SK-N-SH treated with all-trans-retinoic acid at 6 μM for 48 hours (cell line): Measurements from ENCODE around the gene KRT40.

ENCODE experiments used
- ATAC-seq: fragments of 200-7000 bp; cut with Tn5 transposase; 3 replicates; pipeline ENCODE4 v1.9.1; 2020; ENCODE audit warnings: mild to moderate bottlenecking, moderate library complexity
- ARNTL ChIP-seq: fragments of 450-650 bp; formaldehyde crosslinking; IDR thresholded peaks from 2 replicates; pipeline ENCODE4 v1.5.0; 2020; ENCODE audit warnings: low read depth, mild to moderate bottlenecking, moderate library complexity, borderline replicate concordance
- BACH2 ChIP-seq: fragments of 250-450 bp; sonication (Bioruptor Pico); IDR thresholded peaks from 2 replicates; pipeline ENCODE4 v1.9.0; 2021; ENCODE audit warnings: mild to moderate bottlenecking, borderline replicate concordance
- ESRRG ChIP-seq: fragments of 250-450 bp; sonication (Bioruptor Pico); IDR thresholded peaks from 2 replicates; pipeline ENCODE4 v1.6.1; 2021; ENCODE audit warnings: mild to moderate bottlenecking
- GLIS3 ChIP-seq: fragments of 250-450 bp; sonication (Bioruptor Pico); IDR thresholded peaks from 2 replicates; pipeline ENCODE4 v1.5.0; 2020; ENCODE audit warnings: mild to moderate bottlenecking, moderate library complexity
- ISL1 ChIP-seq: fragments of 250-450 bp; sonication (Bioruptor Pico); IDR thresholded peaks from 2 replicates; pipeline ENCODE4 v2.1.2; 2022; ENCODE audit warnings: mild to moderate bottlenecking, moderate library complexity
- OSR1 ChIP-seq: fragments of 250-450 bp; sonication (Bioruptor Pico); IDR thresholded peaks from 2 replicates; pipeline ENCODE4 v1.8.0; 2022; ENCODE audit warnings: moderate library complexity, mild to moderate bottlenecking, inconsistent platforms
- PPARA ChIP-seq: fragments of 250-450 bp; sonication (Bioruptor Pico); IDR thresholded peaks from 2 replicates; pipeline ENCODE4 v1.5.0; 2020; ENCODE audit warnings: mild to moderate bottlenecking, borderline replicate concordance
- RARB ChIP-seq: fragments of 250-450 bp; sonication (Bioruptor Pico); IDR thresholded peaks from 2 replicates; pipeline ENCODE4 v1.8.0; 2021; ENCODE audit warnings: mild to moderate bottlenecking, moderate library complexity
- SNAI2 ChIP-seq: fragments of 250-450 bp; sonication (Bioruptor Pico); IDR thresholded peaks from 2 replicates; pipeline ENCODE4 v1.5.0; 2020; ENCODE audit warnings: mild to moderate bottlenecking, moderate library complexity
- TCF4 ChIP-seq: fragments of 250-450 bp; sonication (Bioruptor Pico); IDR thresholded peaks from 2 replicates; pipeline ENCODE4 v1.8.0; 2021; ENCODE audit warnings: mild to moderate bottlenecking, moderate library complexity, borderline replicate concordance
- TOX ChIP-seq: fragments of 250-450 bp; sonication (Bioruptor Pico); IDR thresholded peaks from 2 replicates; pipeline ENCODE4 v1.8.0; 2021; ENCODE audit warnings: mild to moderate bottlenecking, moderate library complexity, borderline replicate concordance
- ZC3H10 ChIP-seq: fragments of 250-450 bp; sonication (Bioruptor Pico); IDR thresholded peaks from 2 replicates; pipeline ENCODE4 v1.5.1; 2021; ENCODE audit warnings: mild to moderate bottlenecking, moderate library complexity
- ZFP3 ChIP-seq: fragments of 250-450 bp; sonication (Bioruptor Pico); IDR thresholded peaks from 2 replicates; pipeline ENCODE4 v1.5.0; 2020; ENCODE audit warnings: mild to moderate bottlenecking, moderate library complexity
- ZFP30 ChIP-seq: fragments of 450-650 bp; formaldehyde crosslinking; IDR thresholded peaks from 2 replicates; pipeline ENCODE4 v1.5.0; 2022; ENCODE audit warnings: mild to moderate bottlenecking, moderate library complexity
- ZNF565 ChIP-seq: fragments of 450-650 bp; formaldehyde crosslinking; conservative IDR thresholded peaks from 2 replicates; pipeline ENCODE4 v1.5.0; 2020; ENCODE audit warnings: low read depth, mild to moderate bottlenecking, moderate library complexity
- ZNF70 ChIP-seq: fragments of 450-650 bp; formaldehyde crosslinking; IDR thresholded peaks from 2 replicates; pipeline ENCODE4 v1.5.0; 2020; ENCODE audit warnings: mild to moderate bottlenecking, moderate library complexity
- ZNF8 ChIP-seq: fragments of 450-650 bp; formaldehyde crosslinking; IDR thresholded peaks from 2 replicates; pipeline ENCODE4 v1.5.0; 2020; ENCODE audit warnings: mild to moderate bottlenecking, moderate library complexity
- TF ChIP-seq, protein P1 (sequence below): fragments of 250-450 bp; sonication (Bioruptor Pico); IDR thresholded peaks from 2 replicates; pipeline ENCODE4 v1.8.0; 2020; ENCODE audit warnings: mild to moderate bottlenecking, moderate library complexity, borderline replicate concordance
- TF ChIP-seq, protein P2 (sequence below): fragments of 250-450 bp; sonication (Bioruptor Pico); IDR thresholded peaks from 2 replicates; pipeline ENCODE4 v1.5.0; 2020; ENCODE audit warnings: mild to moderate bottlenecking, moderate library complexity
- TF ChIP-seq, protein P3 (sequence below): fragments of 250-450 bp; sonication (Bioruptor Pico); IDR thresholded peaks from 2 replicates; pipeline ENCODE4 v1.8.0; 2021; ENCODE audit warnings: low read depth, mild to moderate bottlenecking, moderate library complexity, borderline replicate concordance
- TF ChIP-seq, protein P4 (sequence below): fragments of 250-450 bp; sonication (Bioruptor Pico); IDR thresholded peaks from 2 replicates; pipeline ENCODE4 v1.5.1; 2021; ENCODE audit warnings: mild to moderate bottlenecking, moderate library complexity

Gene KRT40

DNA sequence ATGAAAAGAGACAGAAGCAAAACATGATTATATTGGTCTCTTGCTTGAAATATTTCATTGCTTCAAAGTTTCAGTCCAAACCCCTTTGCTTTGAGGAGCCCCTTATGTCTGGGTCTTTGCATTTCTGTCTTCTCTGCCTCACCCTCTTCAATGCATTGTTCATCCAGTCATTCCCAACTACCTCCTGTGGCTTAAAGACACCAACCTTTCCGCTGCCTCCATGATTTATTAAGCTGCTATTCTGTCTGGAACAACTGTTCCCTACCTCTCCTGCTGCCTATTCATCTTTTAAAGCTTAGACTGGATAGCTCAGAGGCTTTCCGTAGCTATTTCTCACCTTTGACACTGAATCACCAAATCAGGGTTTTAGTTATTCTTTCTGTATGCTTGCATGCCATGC is 13.2 kb upstream of the KRT40 start:
- no peak for ATAC-seq
- no peak for TF ChIP-seq ZNF70

DNA sequence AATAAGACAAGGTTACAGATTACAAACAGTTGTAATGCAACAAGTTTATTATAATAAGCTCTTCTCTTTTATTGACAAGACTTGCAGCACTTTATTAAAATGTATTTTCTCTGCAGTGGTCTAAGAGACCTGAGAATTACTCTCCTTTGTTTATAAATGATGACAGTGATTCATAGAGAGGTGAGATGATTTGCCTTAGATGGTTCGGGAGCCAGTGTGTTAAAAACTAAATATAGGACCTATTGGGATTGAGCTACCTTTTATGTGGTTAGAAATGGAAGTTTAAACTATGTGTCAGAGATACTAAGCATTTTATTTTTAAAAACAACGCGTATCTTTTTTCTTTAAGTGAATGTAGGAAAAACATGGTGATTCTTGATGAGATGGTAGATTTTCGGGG is 12.7 kb upstream of the KRT40 start:
- TF ChIP-seq ESRRG (CRISPR knock-in tag): no peak
- no peak for TF ChIP-seq ZNF565 (CRISPR knock-in tag)
- no peak for ATAC-seq

DNA sequence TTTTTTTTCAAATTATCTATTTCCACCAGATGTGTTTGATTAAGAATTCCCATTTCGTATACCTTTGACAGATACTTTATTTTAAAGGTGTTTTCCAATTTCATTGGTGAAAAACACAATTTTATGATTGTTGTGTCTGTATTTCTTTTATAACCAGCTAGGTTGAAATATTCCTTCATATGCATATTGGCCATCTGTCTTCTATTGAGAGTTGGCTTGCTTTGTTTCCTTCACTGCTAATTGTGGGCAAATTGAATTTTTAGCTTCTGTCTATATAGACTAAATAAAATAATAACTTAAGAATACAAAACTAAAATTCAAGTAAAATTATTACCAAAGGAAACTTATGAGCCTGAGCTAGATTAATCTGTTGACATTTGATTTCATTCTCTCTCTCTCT is 11.0 kb upstream of the KRT40 start:
- ATAC-seq: no peak
- TF ChIP-seq ZNF8 (CRISPR knock-in tag): no peak
- no peak for TF ChIP-seq ZNF70
- TF ChIP-seq, protein P1, sequence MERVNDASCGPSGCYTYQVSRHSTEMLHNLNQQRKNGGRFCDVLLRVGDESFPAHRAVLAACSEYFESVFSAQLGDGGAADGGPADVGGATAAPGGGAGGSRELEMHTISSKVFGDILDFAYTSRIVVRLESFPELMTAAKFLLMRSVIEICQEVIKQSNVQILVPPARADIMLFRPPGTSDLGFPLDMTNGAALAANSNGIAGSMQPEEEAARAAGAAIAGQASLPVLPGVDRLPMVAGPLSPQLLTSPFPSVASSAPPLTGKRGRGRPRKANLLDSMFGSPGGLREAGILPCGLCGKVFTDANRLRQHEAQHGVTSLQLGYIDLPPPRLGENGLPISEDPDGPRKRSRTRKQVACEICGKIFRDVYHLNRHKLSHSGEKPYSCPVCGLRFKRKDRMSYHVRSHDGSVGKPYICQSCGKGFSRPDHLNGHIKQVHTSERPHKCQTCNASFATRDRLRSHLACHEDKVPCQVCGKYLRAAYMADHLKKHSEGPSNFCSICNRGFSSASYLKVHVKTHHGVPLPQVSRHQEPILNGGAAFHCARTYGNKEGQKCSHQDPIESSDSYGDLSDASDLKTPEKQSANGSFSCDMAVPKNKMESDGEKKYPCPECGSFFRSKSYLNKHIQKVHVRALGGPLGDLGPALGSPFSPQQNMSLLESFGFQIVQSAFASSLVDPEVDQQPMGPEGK (CRISPR knock-in tag): no peak
- no peak for TF ChIP-seq ZC3H10 (CRISPR knock-in tag)
- TF ChIP-seq, protein P2, sequence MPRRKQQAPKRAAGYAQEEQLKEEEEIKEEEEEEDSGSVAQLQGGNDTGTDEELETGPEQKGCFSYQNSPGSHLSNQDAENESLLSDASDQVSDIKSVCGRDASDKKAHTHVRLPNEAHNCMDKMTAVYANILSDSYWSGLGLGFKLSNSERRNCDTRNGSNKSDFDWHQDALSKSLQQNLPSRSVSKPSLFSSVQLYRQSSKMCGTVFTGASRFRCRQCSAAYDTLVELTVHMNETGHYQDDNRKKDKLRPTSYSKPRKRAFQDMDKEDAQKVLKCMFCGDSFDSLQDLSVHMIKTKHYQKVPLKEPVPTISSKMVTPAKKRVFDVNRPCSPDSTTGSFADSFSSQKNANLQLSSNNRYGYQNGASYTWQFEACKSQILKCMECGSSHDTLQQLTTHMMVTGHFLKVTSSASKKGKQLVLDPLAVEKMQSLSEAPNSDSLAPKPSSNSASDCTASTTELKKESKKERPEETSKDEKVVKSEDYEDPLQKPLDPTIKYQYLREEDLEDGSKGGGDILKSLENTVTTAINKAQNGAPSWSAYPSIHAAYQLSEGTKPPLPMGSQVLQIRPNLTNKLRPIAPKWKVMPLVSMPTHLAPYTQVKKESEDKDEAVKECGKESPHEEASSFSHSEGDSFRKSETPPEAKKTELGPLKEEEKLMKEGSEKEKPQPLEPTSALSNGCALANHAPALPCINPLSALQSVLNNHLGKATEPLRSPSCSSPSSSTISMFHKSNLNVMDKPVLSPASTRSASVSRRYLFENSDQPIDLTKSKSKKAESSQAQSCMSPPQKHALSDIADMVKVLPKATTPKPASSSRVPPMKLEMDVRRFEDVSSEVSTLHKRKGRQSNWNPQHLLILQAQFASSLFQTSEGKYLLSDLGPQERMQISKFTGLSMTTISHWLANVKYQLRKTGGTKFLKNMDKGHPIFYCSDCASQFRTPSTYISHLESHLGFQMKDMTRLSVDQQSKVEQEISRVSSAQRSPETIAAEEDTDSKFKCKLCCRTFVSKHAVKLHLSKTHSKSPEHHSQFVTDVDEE (CRISPR knock-in tag): no peak
- no peak for TF ChIP-seq GLIS3 (CRISPR knock-in tag)
- TF ChIP-seq, protein P3, sequence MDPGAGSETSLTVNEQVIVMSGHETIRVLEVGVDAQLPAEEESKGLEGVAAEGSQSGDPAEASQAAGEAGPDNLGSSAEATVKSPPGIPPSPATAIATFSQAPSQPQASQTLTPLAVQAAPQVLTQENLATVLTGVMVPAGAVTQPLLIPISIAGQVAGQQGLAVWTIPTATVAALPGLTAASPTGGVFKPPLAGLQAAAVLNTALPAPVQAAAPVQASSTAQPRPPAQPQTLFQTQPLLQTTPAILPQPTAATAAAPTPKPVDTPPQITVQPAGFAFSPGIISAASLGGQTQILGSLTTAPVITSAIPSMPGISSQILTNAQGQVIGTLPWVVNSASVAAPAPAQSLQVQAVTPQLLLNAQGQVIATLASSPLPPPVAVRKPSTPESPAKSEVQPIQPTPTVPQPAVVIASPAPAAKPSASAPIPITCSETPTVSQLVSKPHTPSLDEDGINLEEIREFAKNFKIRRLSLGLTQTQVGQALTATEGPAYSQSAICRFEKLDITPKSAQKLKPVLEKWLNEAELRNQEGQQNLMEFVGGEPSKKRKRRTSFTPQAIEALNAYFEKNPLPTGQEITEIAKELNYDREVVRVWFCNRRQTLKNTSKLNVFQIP: no peak
- TF ChIP-seq BACH2 (CRISPR knock-in tag): no peak
- no peak for TF ChIP-seq ZFP30 (CRISPR knock-in tag)

DNA sequence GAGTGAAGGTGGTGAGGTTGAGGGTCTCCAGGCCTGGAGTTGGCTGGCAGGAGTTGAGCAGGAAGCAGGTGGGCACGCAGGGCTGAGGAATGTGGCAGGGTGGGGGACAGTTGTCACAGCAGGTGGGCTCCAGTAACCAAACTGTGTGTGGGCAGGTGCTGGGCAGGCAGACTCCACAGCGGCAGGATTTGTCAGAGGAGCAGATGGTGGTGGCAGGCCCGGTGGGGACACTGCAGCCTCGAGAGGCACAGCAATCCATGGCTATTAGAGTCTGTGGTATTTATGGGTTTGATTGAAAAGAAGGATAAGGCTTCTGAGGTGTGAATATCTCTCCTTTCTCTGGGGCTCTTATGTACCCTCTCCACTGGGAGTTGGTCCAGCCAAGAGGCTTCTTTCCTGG is 9.7 kb upstream of the KRT40 start, which contains the start of gene KRTAP3-3:
Gene KRTAP3-3 (minus strand): TSS at position 326 of the 400 bp plus-strand sequence. CDS start 67 bp downstream, at position 259.
- TF ChIP-seq TOX (CRISPR knock-in tag) (no peak), ISL1 (CRISPR knock-in tag) (no peak), SNAI2 (CRISPR knock-in tag) (no peak), OSR1 (CRISPR knock-in tag) (no peak), TCF4 (no peak), PPARA (CRISPR knock-in tag) (no peak), BACH2 (CRISPR knock-in tag) (no peak)
- TF ChIP-seq, protein P1 (CRISPR knock-in tag): no peak
- ATAC-seq: no peak

DNA sequence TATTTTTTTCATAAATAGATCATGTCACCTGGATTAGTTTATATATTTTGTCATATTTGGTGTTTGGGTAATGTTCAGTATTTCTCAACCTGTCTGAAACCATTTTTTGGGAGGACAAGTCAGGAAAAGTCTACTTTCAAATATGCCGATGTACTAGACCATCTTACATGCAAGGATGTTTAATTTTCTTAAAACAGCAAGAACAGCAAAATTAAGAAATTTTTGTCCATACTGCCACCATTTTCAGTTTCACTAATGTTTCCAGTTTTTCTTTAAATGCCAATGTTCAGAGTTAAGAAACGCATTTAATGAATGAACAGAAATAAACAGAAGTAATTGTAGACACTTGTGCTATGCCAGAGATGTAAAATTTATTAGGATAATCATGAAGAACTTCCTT is 9.0 kb upstream of the KRT40 start:
- no peak for ATAC-seq
- TF ChIP-seq RARB (CRISPR knock-in tag): no peak
- TF ChIP-seq, protein P1 (CRISPR knock-in tag): no peak
- no peak for TF ChIP-seq SNAI2 (CRISPR knock-in tag)
- TF ChIP-seq ZFP3 (CRISPR knock-in tag): no peak
- TF ChIP-seq OSR1 (CRISPR knock-in tag): no peak
- TF ChIP-seq GLIS3 (CRISPR knock-in tag): no peak
- TF ChIP-seq, protein P4, sequence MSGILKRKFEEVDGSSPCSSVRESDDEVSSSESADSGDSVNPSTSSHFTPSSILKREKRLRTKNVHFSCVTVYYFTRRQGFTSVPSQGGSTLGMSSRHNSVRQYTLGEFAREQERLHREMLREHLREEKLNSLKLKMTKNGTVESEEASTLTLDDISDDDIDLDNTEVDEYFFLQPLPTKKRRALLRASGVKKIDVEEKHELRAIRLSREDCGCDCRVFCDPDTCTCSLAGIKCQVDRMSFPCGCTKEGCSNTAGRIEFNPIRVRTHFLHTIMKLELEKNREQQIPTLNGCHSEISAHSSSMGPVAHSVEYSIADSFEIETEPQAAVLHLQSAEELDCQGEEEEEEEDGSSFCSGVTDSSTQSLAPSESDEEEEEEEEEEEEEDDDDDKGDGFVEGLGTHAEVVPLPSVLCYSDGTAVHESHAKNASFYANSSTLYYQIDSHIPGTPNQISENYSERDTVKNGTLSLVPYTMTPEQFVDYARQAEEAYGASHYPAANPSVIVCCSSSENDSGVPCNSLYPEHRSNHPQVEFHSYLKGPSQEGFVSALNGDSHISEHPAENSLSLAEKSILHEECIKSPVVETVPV (CRISPR knock-in tag): no peak
- TF ChIP-seq, protein P3: no peak
- TF ChIP-seq ISL1 (CRISPR knock-in tag): no peak
- no peak for TF ChIP-seq ZFP30 (CRISPR knock-in tag)
- TF ChIP-seq ARNTL (CRISPR knock-in tag): no peak
- no peak for TF ChIP-seq PPARA (CRISPR knock-in tag)
- TF ChIP-seq ZC3H10 (CRISPR knock-in tag): no peak
